Stomach (tissue), 9 donors: Measurements from ENCODE around the gene ERBIN. TPM values are rescaled to one million over a fixed set of nuclear protein-coding genes. Genes with fewer than 3 reads are reported as not detected.
A peak's percentile ranks its signal among the peaks of the same experiment; 100 is the strongest.

Experiments
- DNase-seq, 2 donors: peaks; one replicate each; pipeline versions ENCODE4 v3.0.0 to v3.0.0-alpha.2; 2013 to 2019
- H3K27ac ChIP-seq, 5 donors: fragments of 200-600 bp in 4 of 5; sonication (generic) in 4 of 5; one replicate each; pipeline ENCODE4 v1.5.1; 2013 to 2019; ENCODE audit warnings: mild to moderate bottlenecking in 1 of 5, moderate library complexity in 1 of 5
- H3K27me3 ChIP-seq, 3 donors: fragments of 200-600 bp; sonication (generic); one replicate each; pipeline ENCODE4 v1.5.1; 2017 to 2019; ENCODE audit warnings: mixed run types in 1 of 3
- H3K36me3 ChIP-seq, 4 donors: fragments of 200-600 bp; sonication (generic); 1 replicate in 3 of 4; 2 replicates in 1 of 4; pipeline ENCODE4 v1.5.1; 2016 to 2019
- H3K4me1 ChIP-seq, 4 donors: fragments of 200-600 bp; sonication (generic); one replicate each; pipeline ENCODE4 v1.5.1; 2016 to 2019
- H3K4me3 ChIP-seq, 4 donors: fragments of 200-600 bp; sonication (generic) in 3 of 4; one replicate each; pipeline ENCODE4 v1.5.1; 2016 to 2019; ENCODE audit warnings: mild to moderate bottlenecking in 1 of 4
- H3K9me3 ChIP-seq, 4 donors: fragments of 200-600 bp; sonication (generic); one replicate each; pipeline ENCODE4 v1.5.1; 2016 to 2019
- CTCF ChIP-seq, 7 experiments: fragments of 450-650 bp in 4 of 7; fragments of 200-600 bp in 3 of 7; sonication (generic) in 3 of 7; IDR thresholded peaks; one replicate each; pipeline ENCODE4 v1.5.1; 2016 to 2019; ENCODE audit warnings: antibody characterized with exemption in 7 of 7, control low read depth in 2 of 7, mild to moderate bottlenecking in 1 of 7
- EP300 ChIP-seq: sonication (generic); formaldehyde crosslinking; IDR thresholded peaks from one replicate; pipeline ENCODE4 v1.6.1; 2017; ENCODE audit warnings: antibody characterized with exemption
- POLR2A ChIP-seq, 4 donors: fragments of 450-650 bp; IDR thresholded peaks; one replicate each; pipeline ENCODE4 v1.6.1; 2016; ENCODE audit warnings: antibody characterized with exemption in 4 of 4, control low read depth in 2 of 4, mild to moderate bottlenecking in 1 of 4, moderate library complexity in 1 of 4
- POLR2AphosphoS5 ChIP-seq, 3 donors: sonication (generic); formaldehyde crosslinking; IDR thresholded peaks; one replicate each; pipeline ENCODE4 v1.6.1; 2016; ENCODE audit warnings: antibody characterized with exemption in 3 of 3
- WGBS, 5 donors: extraction: QIAGEN DNeasy Blood & Tissue Kit in 3 of 5; methylation state at CpG; one replicate each; pipeline versions ENCODE4 v1.1.5 to v1.1.7; 2013 to 2018; 5-methylcytosine and 5-hydroxymethylcytosine counted together
- intact Hi-C: fragments of 100-400 bp; cut with DNase I; formaldehyde crosslinking; loops from one replicate; pipeline ENCODE4 v1.15.1; 2023; ENCODE audit warnings: low total_unique reads
- polyA plus RNA-seq, 3 donors: library from polyadenylated mRNA; stranded (reverse); fragments of 200-250 nt; gene quantifications; one replicate each; pipeline ENCODE4 v1.2.3, GENCODE V29; 2013
- total RNA-seq, 5 donors: library from RNA; depleted of rRNA; stranded (reverse); fragments of >200 nt; gene quantifications; one replicate each; pipeline versions ENCODE4 v1.1.0 to v1.2.3, GENCODE V29; 2014 to 2016
- donor health status: healthy with polysubstance abuse.
- donor health status: Bipolar disorder and iron deficiency.
- donor health status: healthy.

Gene ERBIN
- total and polyA plus RNA-seq, 8 donors: 10.3 to 207 (median 37.2) TPM

GRCh38 chr5:65926893-65927292 lies 518 bp downstream of the ERBIN start:
- TF ChIP-seq CTCF (IDR thresholded peaks at IDR 0.05) (no peak), POLR2A (IDR thresholded peaks at IDR 0.05) (no peak), POLR2AphosphoS5 (IDR thresholded peaks at IDR 0.05) (no peak), EP300 (no peak)
- Histone ChIP-seq H3K4me1 (peaks cover 10 to 52% (median 26%) of the 10 kb centered on the region in 4 donors), H3K27me3 (no peaks in the 10 kb centered on the region), H3K27ac (peak overlapping the region; percentile 97 to 100 (median 99)), H3K9me3 (no peaks in the 10 kb centered on the region), H3K4me3 (peak overlapping the region; percentile 81 to 92 (median 86)), H3K36me3 (no peaks in the 10 kb centered on the region)
- peak in 1 of 2 donors; percentile 61 for DNase-seq
- intact Hi-C loops: no loop called here
- WGBS, 5 donors: 0 to 1% (median 1%) methylated on average over 16 of the region's 16 CpGs

- WGBS, 5 donors: 0 to 1% (median 1%) methylated on average over 13 of the region's 13 CpGs
- peak overlapping the region; percentile 81 to 92 (median 86) for H3K4me3 ChIP-seq
- TF ChIP-seq POLR2A (IDR thresholded peaks at IDR 0.05) (no peak), EP300 (no peak), POLR2AphosphoS5 (IDR thresholded peaks at IDR 0.05) (no peak), CTCF (IDR thresholded peaks at IDR 0.05) (no peak)
- intact Hi-C loops: no loop called here
- no peaks in the 10 kb centered on the region for H3K9me3 ChIP-seq
- H3K27ac ChIP-seq: peak overlapping the region; percentile 35 to 100 (median 99)
- DNase-seq: peak in 1 of 2 donors; percentile 84
- H3K36me3 ChIP-seq: no peaks in the 10 kb centered on the region
- peaks cover 10 to 60% (median 30%) of the 10 kb centered on the region in 4 donors for H3K4me1 ChIP-seq
- no peaks in the 10 kb centered on the region for H3K27me3 ChIP-seq
Measured at GRCh38 chr5:65927503-65928321, 1.3 kb downstream of the ERBIN start.

- H3K4me1 ChIP-seq: peaks cover 10 to 66% (median 33%) of the 10 kb centered on the region in 4 donors
Measured at GRCh38 chr5:65928322-65928752, 2.0 kb downstream of the ERBIN start.

GRCh38 chr5:65928860-65929259 lies 2.5 kb downstream of the ERBIN start:
- no peaks in the 10 kb centered on the region for H3K9me3 ChIP-seq
- no peaks in the 10 kb centered on the region for H3K36me3 ChIP-seq
- intact Hi-C loops: no loop called here
- peaks cover 12 to 69% (median 35%) of the 10 kb centered on the region in 4 donors for H3K4me1 ChIP-seq
- peak overlapping the region in 3 of 4 donors; percentile 81 to 92 (median 84) for H3K4me3 ChIP-seq
- no peak for DNase-seq
- TF ChIP-seq POLR2A (IDR thresholded peaks at IDR 0.05): no peak
- no peak for TF ChIP-seq CTCF (IDR thresholded peaks at IDR 0.05)
- H3K27me3 ChIP-seq: no peaks in the 10 kb centered on the region
- peak overlapping the region in 2 of 5 donors; percentile 99 to 100 for H3K27ac ChIP-seq
- WGBS, 5 donors: 37 to 45% (median 42%) methylated on average over 3 of the region's 3 CpGs

More at GRCh38 chr5:65928322-65928752, 2.0 kb downstream of the ERBIN start:
- intact Hi-C loops: no loop called here
- 8 to 10% (median 9%) methylated on average over 5 of the region's 5 CpGs for WGBS, 5 donors
- Histone ChIP-seq H3K27me3 (no peaks in the 10 kb centered on the region), H3K9me3 (no peaks in the 10 kb centered on the region), H3K27ac (peak overlapping the region in 4 of 5 donors; percentile 97 to 100 (median 100)), H3K4me3 (peak overlapping the region; percentile 81 to 92 (median 86)), H3K36me3 (no peaks in the 10 kb centered on the region)
- peak in 1 of 2 donors; percentile 19 for DNase-seq
- TF ChIP-seq EP300 (no peak), POLR2AphosphoS5 (IDR thresholded peaks at IDR 0.05) (no peak), CTCF (IDR thresholded peaks at IDR 0.05) (no peak)
